ENCODE results near the gene CCZ1. TPM values are rescaled to one million over a fixed set of nuclear protein-coding genes. Genes with fewer than 3 reads are reported as not detected.
"Not testable (repeated sequence)": the region's sequence is repeated elsewhere in the genome, so short reads cannot be mapped to it uniquely, and the experiment has no call there.

The CCZ1 gene
- total and polyA plus RNA-seq, 9 donors, result 36.0 to 63.5 (median 49.8) TPM

DNA sequence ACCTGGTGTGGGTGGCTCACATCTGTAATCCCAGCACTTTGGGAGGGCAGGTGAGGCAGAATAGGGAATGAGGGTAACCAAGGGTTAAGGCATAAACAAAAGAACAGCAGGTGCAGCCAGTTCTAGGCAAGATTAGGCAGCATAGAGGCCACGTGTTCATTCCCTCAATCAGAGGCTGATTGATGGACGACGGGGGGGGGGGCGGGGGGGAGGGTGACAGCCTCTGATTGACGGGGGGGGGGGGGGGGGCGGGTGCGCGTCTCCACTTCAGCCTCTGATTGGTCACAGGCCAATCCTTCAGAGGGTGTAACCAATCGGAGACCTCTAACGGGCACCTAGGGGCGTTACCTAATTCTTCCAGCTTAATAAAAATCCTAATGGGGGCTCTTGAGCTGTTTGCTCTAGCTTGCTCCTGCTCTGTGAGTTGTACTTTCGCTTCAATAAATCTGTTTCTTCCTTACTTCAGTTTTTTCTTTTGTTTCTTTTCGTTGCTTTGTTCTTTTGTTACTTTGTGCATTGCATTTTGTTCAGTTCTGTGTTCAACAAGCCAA lies 1.1 kb upstream of the CCZ1 start:
- no CpG with 5 or more reads among the region's 13 CpGs for WGBS (ENCODE audit: insufficient coverage)
- H3K4me1 ChIP-seq (ENCODE audit: control insufficient read depth, insufficient read depth, low read length); H3K9me3 ChIP-seq (replicated peaks; ENCODE audit: control insufficient read depth, low read depth, low read length); DNase-seq; H3K27ac ChIP-seq (ENCODE audit: low read length); H3K27me3 ChIP-seq (ENCODE audit: control insufficient read depth, insufficient read depth, low read length); H3K36me3 ChIP-seq (ENCODE audit: control insufficient read depth, insufficient read depth, low read length); H3K4me3 ChIP-seq (ENCODE audit: low read length): not testable (repeated sequence)

DNA sequence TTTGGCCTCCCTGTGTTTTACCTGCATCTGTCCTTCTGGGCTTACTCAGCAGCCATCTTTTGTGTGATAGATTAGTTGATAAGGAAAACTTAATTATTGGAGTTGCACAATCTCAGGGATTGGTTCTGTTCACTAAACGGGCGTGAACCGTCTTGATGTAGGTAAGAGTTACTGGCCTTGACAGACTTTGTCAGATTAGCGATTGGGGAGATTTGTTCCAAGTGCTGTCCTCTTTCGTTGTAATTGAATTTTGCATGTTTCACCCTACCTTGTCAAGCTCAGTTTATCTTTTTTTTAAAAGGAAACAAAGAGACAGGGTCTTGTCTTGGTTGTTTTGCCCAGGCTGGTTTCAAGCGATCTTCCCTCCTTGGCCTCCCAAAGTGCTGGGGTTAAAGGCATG lies 4.5 kb downstream of the CCZ1 start:
- DNase-seq; H3K4me1 ChIP-seq (ENCODE audit: control insufficient read depth, insufficient read depth, low read length); H3K27me3 ChIP-seq (ENCODE audit: control insufficient read depth, insufficient read depth, low read length); H3K9me3 ChIP-seq (replicated peaks; ENCODE audit: control insufficient read depth, low read depth, low read length); H3K27ac ChIP-seq (ENCODE audit: low read length); H3K4me3 ChIP-seq (ENCODE audit: low read length): not testable (repeated sequence)
- no CpG with 5 or more reads among the region's 6 CpGs for WGBS (ENCODE audit: insufficient coverage)
- peaks cover 16% of the 10 kb centered on the region for H3K36me3 ChIP-seq (ENCODE audit: control insufficient read depth, insufficient read depth, low read length)

DNA sequence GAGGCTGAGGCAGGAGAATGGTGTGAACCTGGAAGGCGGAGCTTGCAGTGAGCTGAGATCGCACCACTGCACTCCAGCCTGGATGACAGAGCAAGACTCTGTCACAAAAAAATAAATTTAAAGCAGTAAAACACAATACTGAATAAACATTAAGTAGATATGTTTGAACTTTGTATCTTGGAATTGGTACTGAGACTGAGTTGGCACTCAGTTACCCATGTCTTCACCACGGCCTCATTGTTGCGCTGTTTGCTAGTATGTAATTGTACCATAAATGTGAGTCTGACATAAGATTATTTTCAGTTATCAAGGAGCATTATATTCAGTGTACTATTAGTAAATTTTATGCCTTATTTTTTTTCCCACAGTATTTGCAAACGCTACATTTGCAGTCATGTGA lies 6.2 kb downstream of the CCZ1 start:
- not testable (repeated sequence) for DNase-seq; H3K27me3 ChIP-seq (ENCODE audit: control insufficient read depth, insufficient read depth, low read length); H3K4me1 ChIP-seq (ENCODE audit: control insufficient read depth, insufficient read depth, low read length); H3K27ac ChIP-seq (ENCODE audit: low read length); H3K4me3 ChIP-seq (ENCODE audit: low read length); H3K9me3 ChIP-seq (replicated peaks; ENCODE audit: control insufficient read depth, low read depth, low read length)
- peaks cover 16% of the 10 kb centered on the region for H3K36me3 ChIP-seq (ENCODE audit: control insufficient read depth, insufficient read depth, low read length)
- no CpG with 5 or more reads among the region's 5 CpGs for WGBS (ENCODE audit: insufficient coverage)

DNA sequence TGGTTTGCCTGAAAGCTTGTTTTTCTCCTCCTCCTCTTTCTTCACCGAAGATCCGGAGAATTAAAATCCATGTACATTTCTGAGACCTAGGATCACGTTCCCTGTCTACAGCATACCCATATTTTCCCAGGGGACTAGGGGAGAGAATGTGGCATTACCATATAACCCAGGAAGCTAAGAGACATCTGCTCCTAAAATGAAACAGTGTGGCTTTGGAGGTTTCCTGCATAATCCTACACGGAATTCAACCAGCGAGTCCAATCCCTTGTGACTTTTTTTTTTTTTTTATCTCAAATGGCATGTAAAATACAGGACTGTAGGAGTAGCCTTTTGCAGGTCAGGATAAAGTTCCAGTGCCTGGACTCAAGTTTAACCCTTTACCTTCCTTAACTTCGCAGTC lies 10.3 kb downstream of the CCZ1 start:
- DNase-seq; H3K27me3 ChIP-seq (ENCODE audit: control insufficient read depth, insufficient read depth, low read length); H3K9me3 ChIP-seq (replicated peaks; ENCODE audit: control insufficient read depth, low read depth, low read length); H3K4me1 ChIP-seq (ENCODE audit: control insufficient read depth, insufficient read depth, low read length); H3K27ac ChIP-seq (ENCODE audit: low read length); H3K4me3 ChIP-seq (ENCODE audit: low read length): not testable (repeated sequence)
- no CpG with 5 or more reads among the region's 6 CpGs for WGBS (ENCODE audit: insufficient coverage)
- peaks cover 24% of the 10 kb centered on the region for H3K36me3 ChIP-seq (ENCODE audit: control insufficient read depth, insufficient read depth, low read length)

DNA sequence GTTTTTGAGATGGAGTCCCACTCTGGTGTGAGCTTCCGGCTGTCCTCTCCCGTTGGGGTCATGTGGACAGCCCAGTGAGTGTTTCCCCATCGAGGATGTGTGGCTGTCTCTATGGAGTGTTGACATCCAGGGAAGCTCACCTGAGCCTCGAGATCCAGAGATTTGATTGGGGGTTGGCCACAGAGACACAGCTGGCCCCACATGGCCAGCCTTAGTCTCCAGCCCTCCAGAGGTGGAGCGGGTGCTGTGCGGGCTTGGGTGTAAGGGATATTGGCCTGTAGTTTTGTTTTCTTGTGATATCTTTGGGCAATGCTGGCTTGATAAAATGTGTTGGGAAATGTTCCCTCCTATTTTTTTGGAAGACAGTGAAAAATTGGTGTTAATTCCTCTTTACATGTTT lies 18.0 kb downstream of the CCZ1 start:
- DNase-seq; H3K4me3 ChIP-seq (ENCODE audit: low read length); H3K9me3 ChIP-seq (replicated peaks; ENCODE audit: control insufficient read depth, low read depth, low read length); H3K4me1 ChIP-seq (ENCODE audit: control insufficient read depth, insufficient read depth, low read length); H3K36me3 ChIP-seq (ENCODE audit: control insufficient read depth, insufficient read depth, low read length); H3K27me3 ChIP-seq (ENCODE audit: control insufficient read depth, insufficient read depth, low read length); H3K27ac ChIP-seq (ENCODE audit: low read length): not testable (repeated sequence)
- WGBS (ENCODE audit: insufficient coverage), result no CpG with 5 or more reads among the region's 6 CpGs

DNA sequence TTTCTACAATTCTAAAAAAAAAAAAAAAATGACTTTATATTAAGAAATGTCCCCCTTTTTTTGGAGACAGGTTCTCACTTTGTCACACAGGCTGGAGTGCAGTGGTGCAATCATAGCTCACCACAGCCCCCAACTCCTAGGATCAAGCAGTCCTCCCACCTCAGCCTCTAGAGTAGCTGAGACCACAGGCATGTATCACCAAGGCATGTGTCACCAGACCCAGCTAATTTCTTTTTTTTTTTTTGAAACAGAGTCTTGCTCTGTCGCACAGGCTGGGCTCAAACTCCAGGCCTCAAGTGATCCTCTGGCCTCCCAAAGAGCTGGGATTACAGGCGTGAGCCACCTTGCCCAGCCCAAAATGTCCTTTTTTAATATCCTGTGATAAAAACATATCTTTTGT lies 25.6 kb downstream of the CCZ1 start:
- not testable (repeated sequence) for H3K4me1 ChIP-seq (ENCODE audit: control insufficient read depth, insufficient read depth, low read length); H3K36me3 ChIP-seq (ENCODE audit: control insufficient read depth, insufficient read depth, low read length); H3K9me3 ChIP-seq (replicated peaks; ENCODE audit: control insufficient read depth, low read depth, low read length); H3K27ac ChIP-seq (ENCODE audit: low read length); DNase-seq; H3K4me3 ChIP-seq (ENCODE audit: low read length); H3K27me3 ChIP-seq (ENCODE audit: control insufficient read depth, insufficient read depth, low read length)
- no CpG with 5 or more reads among the region's 2 CpGs for WGBS (ENCODE audit: insufficient coverage)

DNA sequence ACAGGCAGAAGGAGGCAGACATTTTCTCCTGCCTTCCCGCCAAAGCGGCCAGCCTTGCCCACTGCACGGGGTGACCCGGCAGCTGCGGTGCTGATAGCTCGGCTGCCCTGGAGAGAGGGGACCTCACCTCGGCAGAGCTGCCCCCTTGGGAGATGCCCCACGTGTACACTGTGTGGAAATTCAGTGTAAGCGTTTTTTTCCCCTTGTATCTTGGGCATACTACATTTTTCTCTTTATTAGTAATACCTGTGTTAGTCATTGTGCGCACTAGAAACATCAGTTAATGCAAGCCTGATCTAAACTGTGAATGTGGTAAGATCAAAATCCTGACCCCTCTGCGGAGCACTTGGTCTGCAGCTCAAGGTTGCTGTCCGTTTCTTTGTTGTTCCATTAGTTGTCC lies 26.1 kb downstream of the CCZ1 start:
- H3K9me3 ChIP-seq (replicated peaks; ENCODE audit: control insufficient read depth, low read depth, low read length); H3K4me3 ChIP-seq (ENCODE audit: low read length); H3K36me3 ChIP-seq (ENCODE audit: control insufficient read depth, insufficient read depth, low read length); H3K27ac ChIP-seq (ENCODE audit: low read length); DNase-seq; H3K4me1 ChIP-seq (ENCODE audit: control insufficient read depth, insufficient read depth, low read length); H3K27me3 ChIP-seq (ENCODE audit: control insufficient read depth, insufficient read depth, low read length): not testable (repeated sequence)
- WGBS (ENCODE audit: insufficient coverage), result no CpG with 5 or more reads among the region's 12 CpGs

DNA sequence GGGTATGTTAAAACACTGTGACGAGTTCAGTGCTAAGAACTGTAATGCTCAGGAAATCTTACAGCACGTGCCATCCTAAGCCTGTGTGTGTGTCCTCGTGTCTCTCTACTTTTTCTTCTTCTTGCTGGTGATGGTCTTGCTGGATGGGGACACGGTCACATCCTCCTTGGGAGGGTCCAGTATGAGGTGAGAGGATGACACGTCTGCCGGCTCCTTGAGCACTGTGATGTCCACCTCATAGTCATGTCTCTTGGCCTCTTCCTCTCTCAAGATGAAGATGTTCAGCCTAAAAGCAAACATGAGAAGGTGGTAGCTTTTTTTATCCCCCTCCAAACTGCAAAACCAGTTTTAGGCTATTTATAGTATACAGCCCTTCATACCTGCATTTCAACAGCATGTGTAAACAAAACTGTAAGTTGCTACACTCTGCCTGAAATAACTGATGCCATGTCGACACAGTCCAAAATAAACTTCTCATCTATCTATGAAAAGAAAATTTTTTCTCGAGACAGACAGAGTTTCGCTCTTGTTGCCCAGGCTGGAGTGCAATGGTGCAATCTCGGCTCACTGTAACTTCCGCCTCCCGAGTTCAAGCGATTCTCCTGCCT lies 27.8 kb downstream of the CCZ1 start:
- not testable (repeated sequence) for H3K4me1 ChIP-seq (ENCODE audit: control insufficient read depth, insufficient read depth, low read length); H3K36me3 ChIP-seq (ENCODE audit: control insufficient read depth, insufficient read depth, low read length); DNase-seq; H3K4me3 ChIP-seq (ENCODE audit: low read length); H3K27ac ChIP-seq (ENCODE audit: low read length); H3K27me3 ChIP-seq (ENCODE audit: control insufficient read depth, insufficient read depth, low read length); H3K9me3 ChIP-seq (replicated peaks; ENCODE audit: control insufficient read depth, low read depth, low read length)
- WGBS (ENCODE audit: insufficient coverage), result no CpG with 5 or more reads among the region's 13 CpGs

DNA sequence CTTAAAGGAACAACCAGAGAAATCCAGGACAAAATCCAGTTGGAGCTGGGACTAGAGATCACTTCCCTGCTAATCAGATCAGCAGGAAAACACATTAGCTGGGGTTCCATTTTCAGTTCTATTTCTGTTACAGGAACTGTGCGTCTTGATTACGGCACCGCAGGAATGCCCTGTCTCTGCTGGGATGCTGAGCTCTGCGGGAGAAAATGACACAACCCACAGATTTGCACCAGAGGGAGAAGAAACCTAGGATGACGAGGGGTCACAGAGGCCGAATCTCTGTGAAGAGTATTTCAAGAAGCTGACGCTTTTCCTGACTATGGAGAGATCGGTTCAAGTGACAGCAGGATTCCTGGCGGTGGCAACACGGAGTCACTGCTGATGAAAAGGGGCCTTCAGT lies 31.8 kb downstream of the CCZ1 start:
- H3K36me3 ChIP-seq (ENCODE audit: control insufficient read depth, insufficient read depth, low read length); H3K27me3 ChIP-seq (ENCODE audit: control insufficient read depth, insufficient read depth, low read length); H3K4me1 ChIP-seq (ENCODE audit: control insufficient read depth, insufficient read depth, low read length); H3K9me3 ChIP-seq (replicated peaks; ENCODE audit: control insufficient read depth, low read depth, low read length); DNase-seq; H3K4me3 ChIP-seq (ENCODE audit: low read length); H3K27ac ChIP-seq (ENCODE audit: low read length): not testable (repeated sequence)
- no CpG with 5 or more reads among the region's 10 CpGs for WGBS (ENCODE audit: insufficient coverage)

DNA sequence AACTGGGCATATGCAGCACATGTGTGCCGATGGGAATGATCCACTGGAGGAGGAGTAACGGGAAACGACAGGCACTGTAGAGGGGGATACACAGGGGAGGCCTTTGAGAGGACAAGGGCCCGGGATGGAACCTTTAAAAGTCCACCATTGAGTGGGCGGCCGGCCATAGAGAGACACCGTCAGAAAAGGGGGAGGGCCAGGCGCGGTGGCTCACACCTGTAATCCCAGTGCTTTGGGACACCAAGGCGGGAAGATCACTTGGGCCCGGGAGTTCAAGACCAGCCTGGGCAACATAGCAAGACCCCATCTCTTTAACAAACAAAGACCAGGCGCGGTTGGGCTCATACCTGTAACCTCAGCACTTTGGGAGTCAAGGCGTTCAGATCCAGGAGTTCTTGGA lies 32.7 kb downstream of the CCZ1 start:
- H3K9me3 ChIP-seq (replicated peaks; ENCODE audit: control insufficient read depth, low read depth, low read length); H3K36me3 ChIP-seq (ENCODE audit: control insufficient read depth, insufficient read depth, low read length); H3K27ac ChIP-seq (ENCODE audit: low read length); DNase-seq; H3K4me3 ChIP-seq (ENCODE audit: low read length); H3K27me3 ChIP-seq (ENCODE audit: control insufficient read depth, insufficient read depth, low read length); H3K4me1 ChIP-seq (ENCODE audit: control insufficient read depth, insufficient read depth, low read length): not testable (repeated sequence)
- WGBS (ENCODE audit: insufficient coverage), result 89% methylated on average over 5 of the region's 14 CpGs
